K562 (cell line): ENCODE data around the gene VRK1. TPM values are rescaled to one million over a fixed set of nuclear protein-coding genes. Genes with fewer than 3 reads are reported as not detected.
A peak's percentile ranks its signal among the peaks of the same experiment; 100 is the strongest.

Experiments used
- ATF4 ChIP-seq: fragments of 450-650 bp; formaldehyde crosslinking; IDR thresholded peaks from 2 replicates; pipeline ENCODE4 v1.4.0; 2022; ENCODE audit warnings: mild to moderate bottlenecking, moderate library complexity
- BDP1 ChIP-seq: IDR thresholded peaks from 3 replicates; pipeline ENCODE4 v1.6.1; 2011; ENCODE audit not compliant: insufficient read length, insufficient read depth
- HINFP ChIP-seq: fragments of 450-650 bp; conservative IDR thresholded peaks from 2 replicates; pipeline ENCODE4 v1.6.1; 2016; ENCODE audit warnings: missing genetic modification characterization, low read depth, mild to moderate bottlenecking, control low read depth, missing compliant biosample characterization
- LCOR ChIP-seq: sonication (generic); formaldehyde crosslinking; IDR thresholded peaks from 2 replicates; pipeline ENCODE4 v1.8.0; 2022; ENCODE audit warnings: mild to moderate bottlenecking, missing genetic modification reagents
- NCOR1 ChIP-seq: fragments of 450-650 bp; IDR thresholded peaks from 2 replicates; pipeline ENCODE4 v1.6.1; 2016; ENCODE audit warnings: mild to moderate bottlenecking, moderate library complexity
- NELFE ChIP-seq: IDR thresholded peaks from 2 replicates; pipeline ENCODE4 v1.6.1; 2011; ENCODE audit warnings: mild to moderate bottlenecking; ENCODE audit not compliant: insufficient read depth, insufficient read length
- NKRF ChIP-seq: fragments of 450-650 bp; IDR thresholded peaks from 2 replicates; pipeline ENCODE4 v1.6.1; 2016; ENCODE audit warnings: borderline replicate concordance
- NR3C1 ChIP-seq: sonication (generic); formaldehyde crosslinking; IDR thresholded peaks from 2 replicates; pipeline ENCODE4 v1.8.1; 2022; ENCODE audit warnings: missing genetic modification reagents
- PRMT5 ChIP-seq: sonication (generic); formaldehyde crosslinking; IDR thresholded peaks from 2 replicates; pipeline ENCODE4 v1.5.0; 2020; ENCODE audit warnings: missing genetic modification reagents
- RBM34 ChIP-seq: fragments of 200-400 bp; formaldehyde crosslinking; IDR thresholded peaks from 2 replicates; pipeline ENCODE4 v1.6.1; 2018; ENCODE audit warnings: low read length, borderline replicate concordance; ENCODE audit not compliant: insufficient read depth
- SMAD1 ChIP-seq: fragments of 150-350 bp; IDR thresholded peaks from 2 replicates; pipeline ENCODE4 v1.6.1; 2014; ENCODE audit warnings: low read length, low read depth; ENCODE audit not compliant: partially characterized antibody
- ZC3H8 ChIP-seq: fragments of 450-650 bp; IDR thresholded peaks from 2 replicates; pipeline ENCODE4 v1.6.1; 2017
- ZKSCAN3 ChIP-seq: fragments of 250-450 bp; sonication (Bioruptor Pico); IDR thresholded peaks from 2 replicates; pipeline ENCODE4 v1.4.0; 2020
- ZNF121 ChIP-seq: sonication (generic); formaldehyde crosslinking; conservative IDR thresholded peaks from 2 replicates; pipeline ENCODE4 v1.8.0; 2022; ENCODE audit warnings: missing genetic modification reagents
- ZNF146 ChIP-seq: IDR thresholded peaks from one replicate; pipeline ENCODE4 v1.6.1; 2018; ENCODE audit warnings: missing compliant biosample characterization; ENCODE audit not compliant: unreplicated experiment
- ZNF280B ChIP-seq: fragments of 250-450 bp; sonication (Bioruptor Pico); IDR thresholded peaks from 2 replicates; pipeline ENCODE4 v1.5.1; 2021; ENCODE audit warnings: mild to moderate bottlenecking
- ZNF507 ChIP-seq: conservative IDR thresholded peaks from 2 replicates; pipeline ENCODE4 v1.6.1; 2017; ENCODE audit warnings: missing genetic modification characterization, missing compliant biosample characterization
- ZNF609 ChIP-seq: sonication (generic); formaldehyde crosslinking; IDR thresholded peaks from 2 replicates; pipeline ENCODE4 v1.8.1; 2023; ENCODE audit warnings: missing genetic modification reagents, mild to moderate bottlenecking, borderline replicate concordance
- ZNF830 ChIP-seq: fragments of 250-450 bp; sonication (Bioruptor Pico); IDR thresholded peaks from 2 replicates; pipeline ENCODE4 v1.5.0; 2021; ENCODE audit warnings: mild to moderate bottlenecking
- polyA plus RNA-seq, 8 experiments: library from polyadenylated mRNA; depleted of rRNA in 4 of 8; stranded (reverse) in 5 of 8; unstranded in 3 of 8; fragments of >200 nt; fragmentation: Nextera tagmentation in 2 of 8; fragmentation: Illumina TruSeq in 1 of 8; extraction: Ambion mirVana in 2 of 8; extraction: Trizol in 1 of 8; gene quantifications; 2 replicates each; pipeline versions ENCODE4 v1.2.1 to v1.2.3, GENCODE V29; 2011 to 2014; ENCODE audit warnings: inconsistent platforms in 1 of 8, missing spikeins in 1 of 8
- total RNA-seq, 7 experiments: library from RNA; depleted of rRNA in 6 of 7; stranded (reverse); fragments of >200 nt in 6 of 7; fragmentation: Illumina TruSeq in 2 of 7; extraction: Trizol in 2 of 7; gene quantifications; 2 replicates each; pipeline versions ENCODE4 v1.2.1 to v1.2.3, GENCODE V29; 2011 to 2021; ENCODE audit warnings: low replicate concordance in 1 of 7

The VRK1 gene
- total and polyA plus RNA-seq, 9 of the 15 experiments (the other 6 are each of a cell fraction or from before 2014, with no cell fraction given) = 83.6 to 177 (median 116) TPM

GRCh38 chr14:96917442-96917963 lies 120.3 kb downstream of the VRK1 start (continued):
- no peak for TF ChIP-seq ZNF280B (CRISPR knock-in tag)
- TF ChIP-seq ZNF609 (CRISPR knock-in tag) = no peak
- no peak for TF ChIP-seq ZC3H8
- TF ChIP-seq LCOR (CRISPR knock-in tag) = peak; percentile 84; the same call in 1 of the 2 replicates
- TF ChIP-seq BDP1 = no peak
- 0 out of 2 replicates have a peak, but pooled peaks have one; percentile 10 for TF ChIP-seq HINFP (tag)
- TF ChIP-seq ZNF146 = no peak
- no peak for TF ChIP-seq PRMT5 (CRISPR knock-in tag)
- peak; percentile 98 for TF ChIP-seq NCOR1
- TF ChIP-seq ZNF507 = no peak
- no peak for TF ChIP-seq NKRF
- no peak for TF ChIP-seq NR3C1 (CRISPR knock-in tag)
- TF ChIP-seq ATF4 (CRISPR knock-in tag) = peak; percentile 78
- TF ChIP-seq NELFE = no peak
- peak; percentile 92 for TF ChIP-seq SMAD1
- TF ChIP-seq RBM34 = no peak
- TF ChIP-seq ZKSCAN3 (CRISPR knock-in tag) = no peak
- TF ChIP-seq ZNF121 = no peak
- no peak for TF ChIP-seq ZNF830
